Measurements from ENCODE around the gene INO80B.

DNA sequence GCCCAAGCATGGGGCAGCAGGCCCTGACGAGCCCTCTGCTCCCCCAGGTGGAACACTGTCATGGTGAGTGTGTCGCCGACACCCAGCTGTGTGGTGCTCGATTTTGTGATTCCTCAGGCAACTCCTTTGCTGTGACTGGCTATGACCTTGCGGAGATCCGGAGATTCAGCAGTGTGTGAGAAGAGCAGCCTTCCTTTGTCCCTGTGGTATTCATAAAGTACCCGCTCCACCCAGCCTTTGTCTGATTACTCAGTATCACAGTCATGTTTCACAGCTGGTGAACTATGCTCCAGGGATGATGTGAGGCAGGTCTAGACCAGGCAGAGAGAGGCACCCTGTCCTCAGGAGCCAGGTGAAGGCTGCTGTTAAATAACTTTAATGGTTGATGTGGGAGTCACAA, 29.4 kb upstream of the INO80B start:
- TF ChIP-seq, protein P1, sequence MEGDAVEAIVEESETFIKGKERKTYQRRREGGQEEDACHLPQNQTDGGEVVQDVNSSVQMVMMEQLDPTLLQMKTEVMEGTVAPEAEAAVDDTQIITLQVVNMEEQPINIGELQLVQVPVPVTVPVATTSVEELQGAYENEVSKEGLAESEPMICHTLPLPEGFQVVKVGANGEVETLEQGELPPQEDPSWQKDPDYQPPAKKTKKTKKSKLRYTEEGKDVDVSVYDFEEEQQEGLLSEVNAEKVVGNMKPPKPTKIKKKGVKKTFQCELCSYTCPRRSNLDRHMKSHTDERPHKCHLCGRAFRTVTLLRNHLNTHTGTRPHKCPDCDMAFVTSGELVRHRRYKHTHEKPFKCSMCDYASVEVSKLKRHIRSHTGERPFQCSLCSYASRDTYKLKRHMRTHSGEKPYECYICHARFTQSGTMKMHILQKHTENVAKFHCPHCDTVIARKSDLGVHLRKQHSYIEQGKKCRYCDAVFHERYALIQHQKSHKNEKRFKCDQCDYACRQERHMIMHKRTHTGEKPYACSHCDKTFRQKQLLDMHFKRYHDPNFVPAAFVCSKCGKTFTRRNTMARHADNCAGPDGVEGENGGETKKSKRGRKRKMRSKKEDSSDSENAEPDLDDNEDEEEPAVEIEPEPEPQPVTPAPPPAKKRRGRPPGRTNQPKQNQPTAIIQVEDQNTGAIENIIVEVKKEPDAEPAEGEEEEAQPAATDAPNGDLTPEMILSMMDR (IDR thresholded peaks at IDR 0.05): no peak
- no peak for TF ChIP-seq POLR2A (IDR thresholded peaks at IDR 0.05)
